ENCODE measurements around the gene ACP7. TPM values are rescaled to one million over a fixed set of nuclear protein-coding genes. Genes with fewer than 3 reads are reported as not detected.

Gene ACP7
- total and polyA plus RNA-seq, 2 of the 4 experiments (the other 2 are of a cell fraction): not detected

DNA sequence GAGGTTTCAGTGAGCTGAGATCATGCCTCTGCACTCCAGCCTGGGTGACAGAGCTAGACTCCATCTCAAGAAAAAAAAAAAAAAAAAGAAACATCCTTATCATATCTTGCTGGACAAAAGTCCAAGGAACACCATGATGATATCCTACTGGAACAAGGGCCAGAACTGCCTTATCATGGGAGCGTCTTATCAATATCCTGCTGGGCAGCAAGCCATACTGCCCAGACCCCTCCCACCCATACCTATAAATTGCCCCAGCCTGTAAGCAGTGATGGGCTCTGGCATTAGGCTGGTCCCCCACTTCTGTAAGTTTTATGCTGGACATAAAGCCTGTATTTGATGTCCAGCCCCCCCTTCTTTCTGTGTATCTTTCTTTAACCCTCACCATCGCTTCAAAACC lies 37.1 kb upstream of the ACP7 start:
- intact Hi-C loops (cut with micrococcal nuclease): no loop called here

More for the DNA sequence above, 37.1 kb upstream of the ACP7 start:
- H4K20me1 ChIP-seq (ENCODE audit: insufficient read depth, low read length): no peaks in the 10 kb centered on the region
- no peak for DNase-seq
- WGBS, 2 experiments (ENCODE audit: extremely low coverage in 2 of 2, insufficient read length in 1 of 2): no CpG with 5 or more reads among the region's 2 CpGs
- no peaks in the 10 kb centered on the region for H3K4me1 ChIP-seq (ENCODE audit: control insufficient read depth, insufficient read depth, low read length)
- H4K91ac ChIP-seq (ENCODE audit: insufficient read depth, low read depth, low read length): no peak overlapping the region
- H3K9me1 ChIP-seq (ENCODE audit: insufficient read depth, low read length): no peaks in the 10 kb centered on the region
- no peak overlapping the region for H3K14ac ChIP-seq (replicated peaks; ENCODE audit: low read depth, low read length)
- no peak overlapping the region for H2AK9ac ChIP-seq (replicated peaks; ENCODE audit: low read depth, low read length, poor library complexity)
- no peak overlapping the region for H3K4ac ChIP-seq (ENCODE audit: low read depth, low read length)
- no peak overlapping the region for H2BK15ac ChIP-seq (ENCODE audit: low read depth, low read length)
- no peak overlapping the region for H3K27ac ChIP-seq (ENCODE audit: insufficient read depth, low read length)
- H4K8ac ChIP-seq (ENCODE audit: low read depth in 2 of 2, low read length in 2 of 2): no peak overlapping the region
- no peak overlapping the region for H3K18ac ChIP-seq (ENCODE audit: low read depth, low read length)
- no peak overlapping the region for H3K9ac ChIP-seq (ENCODE audit: low read depth, low read length)
- H3K4me2 ChIP-seq (ENCODE audit: low read depth, low read length): no peak overlapping the region
- no peak overlapping the region for H2AK5ac ChIP-seq (ENCODE audit: low read depth, low read length)
- 0 out of 2 replicates have a peak, but pooled peaks cover 2% of the 10 kb centered on the region for H3K9me3 ChIP-seq (ENCODE audit: control insufficient read depth, insufficient read depth, low read length)
- no peak overlapping the region for H4K5ac ChIP-seq (ENCODE audit: low read depth, low read length)
- no peak overlapping the region for H2BK5ac ChIP-seq (ENCODE audit: low read depth, low read length, poor library complexity, severe bottlenecking)
- ATAC-seq (ENCODE audit: low read depth): no peak
- no peak overlapping the region for H3K23ac ChIP-seq (ENCODE audit: low read depth, low read length)
- no peak overlapping the region for H3K56ac ChIP-seq (ENCODE audit: extremely low read depth, insufficient read depth, low read length)
- dilution Hi-C loops (cut with HindIII; ENCODE audit: low sequenced_read_pairs, unreplicated experiment) (no loop called here), in situ Hi-C loops (cut with MboI; ENCODE audit: low sequenced_read_pairs) (no loop called here)
- no peak overlapping the region for H2BK20ac ChIP-seq (ENCODE audit: low read depth, low read length)
- CTCF ChIA-PET: interaction anchor here (0.6 kb wide), 1 partner anchor 98 kb away, joined by 3 read pairs; no protein-coding TSS in a partner anchor
- no peak overlapping the region for H2BK120ac ChIP-seq (ENCODE audit: low read depth, low read length)
- TF ChIP-seq SMC3 (IDR thresholded peaks at IDR 0.05; ENCODE audit: low read depth, low read length): no peak
- no peak for TF ChIP-seq MAZ (IDR thresholded peaks at IDR 0.05; ENCODE audit: borderline replicate concordance, low read depth, low read length)
- TF ChIP-seq RAD21 (IDR thresholded peaks at IDR 0.05; ENCODE audit: low read length): no peak
- TF ChIP-seq NFE2L2 (IDR thresholded peaks at IDR 0.05; ENCODE audit: low read depth, low read length): no peak
- no peak for TF ChIP-seq POLR2A (IDR thresholded peaks at IDR 0.05; ENCODE audit: low read depth, low read length)
- TF ChIP-seq BHLHE40 (IDR thresholded peaks at IDR 0.05; ENCODE audit: low read depth, low read length): no peak
- TF ChIP-seq ELK1 (IDR thresholded peaks at IDR 0.05; ENCODE audit: borderline replicate concordance, low read depth, low read length): no peak
- peaks cover 21% of the 10 kb centered on the region for H3K27me3 ChIP-seq (ENCODE audit: control insufficient read depth, insufficient read depth, low read length)
- no peaks in the 10 kb centered on the region for H3K36me3 ChIP-seq (ENCODE audit: control insufficient read depth, insufficient read depth, low read length)
- H2AFZ ChIP-seq (replicated peaks; ENCODE audit: low read length, poor library complexity): no peak overlapping the region
- no peak overlapping the region for H3K4me3 ChIP-seq (ENCODE audit: insufficient read depth, low read depth, low read length)
- BruUV-seq (replicated peaks): no TSS peak
- H3K79me1 ChIP-seq (ENCODE audit: low read depth in 1 of 2, low read length in 2 of 2): no peaks in the 10 kb centered on the region
- POLR2A ChIA-PET (ENCODE audit: unreplicated experiment): no interaction called here
